ENCODE measurements around the gene ACIN1. TPM values are rescaled to one million over a fixed set of nuclear protein-coding genes. Genes with fewer than 3 reads are reported as not detected.

The ACIN1 gene
- polyA plus RNA-seq, 1 donor (not counting 4 experiments of a cell fraction or from before 2014, with no cell fraction given): 104 TPM

GRCh38 chr14:23047751-23048693 lies 46.9 kb downstream of the ACIN1 start:
- FAIRE-seq: no peak
- H4K20me1 ChIP-seq (ENCODE audit: control insufficient read depth, extremely low read depth, insufficient read depth, low read length): no peaks in the 10 kb centered on the region

GRCh38 chr14:23047034-23047634 lies 47.8 kb downstream of the ACIN1 start:
- Histone ChIP-seq H3K4me1 (ENCODE audit: control insufficient read depth, extremely low read depth, insufficient read depth, low read length) (peaks cover under 1% of the 10 kb centered on the region), H3K9ac (ENCODE audit: control insufficient read depth, extremely low read depth, insufficient read depth, low read length) (no peak overlapping the region), H3K27me3 (ENCODE audit: control insufficient read depth, extremely low read depth, insufficient read depth, low read length) (no peaks in the 10 kb centered on the region), H3K36me3 (ENCODE audit: control insufficient read depth in 2 of 2, extremely low read depth in 1 of 2, insufficient read depth in 2 of 2, low read length in 2 of 2) (no peaks in the 10 kb centered on the region), H3K4me3 (ENCODE audit: control insufficient read depth in 2 of 3, extremely low read depth in 1 of 3, insufficient read depth in 2 of 3, low read depth in 1 of 3, low read length in 3 of 3) (no peak overlapping the region), H3K27ac (ENCODE audit: control insufficient read depth, insufficient read depth, low read length) (no peak overlapping the region), H4K20me1 (ENCODE audit: control insufficient read depth, extremely low read depth, insufficient read depth, low read length) (no peaks in the 10 kb centered on the region), H3K9me1 (ENCODE audit: control insufficient read depth, extremely low read depth, insufficient read depth, low read length) (no peaks in the 10 kb centered on the region), H2AFZ (ENCODE audit: control insufficient read depth, low read length) (no peak overlapping the region), H3K4me2 (ENCODE audit: control insufficient read depth, extremely low read depth, insufficient read depth, low read depth, low read length) (no peak overlapping the region), H3K9me3 (ENCODE audit: control insufficient read depth, low read depth, low read length) (no peaks in the 10 kb centered on the region), H3K79me2 (ENCODE audit: control insufficient read depth, insufficient read depth, low read length) (no peaks in the 10 kb centered on the region)
- no peak for DNase-seq (ENCODE audit: low read depth, low spot score)
- no peak for TF ChIP-seq CTCF (optimal IDR thresholded peaks at IDR 0.05 in 1 of 3, IDR thresholded peaks at IDR 0.05 in 1 of 3, conservative IDR thresholded peaks at IDR 0.05 in 1 of 3; ENCODE audit: extremely low read depth in 1 of 3, insufficient read depth in 2 of 3, low read length in 3 of 3)
- dilution Hi-C loops (cut with MboI; ENCODE audit: extremely low pct_ligation_motif_present, low sequenced_read_pairs): no loop called here
- no peak for FAIRE-seq

More at GRCh38 chr14:23047751-23048693, 46.9 kb downstream of the ACIN1 start:
- no peak for DNase-seq (ENCODE audit: low read depth, low spot score)
- TF ChIP-seq CTCF (optimal IDR thresholded peaks at IDR 0.05 in 1 of 3, IDR thresholded peaks at IDR 0.05 in 1 of 3, conservative IDR thresholded peaks at IDR 0.05 in 1 of 3; ENCODE audit: extremely low read depth in 1 of 3, insufficient read depth in 2 of 3, low read length in 3 of 3): no peak
- TF ChIP-seq EZH2 (IDR thresholded peaks at IDR 0.05; ENCODE audit: low read length): no peak
- Histone ChIP-seq H3K9me3 (ENCODE audit: control insufficient read depth, low read depth, low read length) (no peaks in the 10 kb centered on the region), H3K4me2 (ENCODE audit: control insufficient read depth, extremely low read depth, insufficient read depth, low read depth, low read length) (no peak overlapping the region), H2AFZ (ENCODE audit: control insufficient read depth, low read length) (no peak overlapping the region), H3K9ac (ENCODE audit: control insufficient read depth, extremely low read depth, insufficient read depth, low read length) (no peak overlapping the region), H3K9me1 (ENCODE audit: control insufficient read depth, extremely low read depth, insufficient read depth, low read length) (no peaks in the 10 kb centered on the region), H3K27ac (ENCODE audit: control insufficient read depth, insufficient read depth, low read length) (no peak overlapping the region), H3K4me3 (ENCODE audit: control insufficient read depth in 2 of 3, extremely low read depth in 1 of 3, insufficient read depth in 2 of 3, low read depth in 1 of 3, low read length in 3 of 3) (no peak overlapping the region), H3K79me2 (ENCODE audit: control insufficient read depth, insufficient read depth, low read length) (no peaks in the 10 kb centered on the region), H3K4me1 (ENCODE audit: control insufficient read depth, extremely low read depth, insufficient read depth, low read length) (peaks cover 9% of the 10 kb centered on the region), H3K27me3 (ENCODE audit: control insufficient read depth, extremely low read depth, insufficient read depth, low read length) (no peaks in the 10 kb centered on the region), H3K36me3 (ENCODE audit: control insufficient read depth in 2 of 2, extremely low read depth in 1 of 2, insufficient read depth in 2 of 2, low read length in 2 of 2) (no peaks in the 10 kb centered on the region)
- dilution Hi-C loops (cut with MboI; ENCODE audit: extremely low pct_ligation_motif_present, low sequenced_read_pairs): no loop called here

All from keratinocyte (primary cell).